H9 (cell line): Measurements from ENCODE around the gene MSI2. TPM values are rescaled to one million over a fixed set of nuclear protein-coding genes. Genes with fewer than 3 reads are reported as not detected.

Experiments used
- DNase-seq: peaks from one replicate; pipeline ENCODE4 v3.0.0-alpha.2; 2017
- H2AFZ ChIP-seq: one replicate; pipeline ENCODE4 v1.6.1; 2013; ENCODE audit warnings: mild to moderate bottlenecking, low read length, control low read depth, moderate library complexity
- H2AK5ac ChIP-seq: 2 replicates; pipeline ENCODE4 v1.6.1; 2013; ENCODE audit warnings: low read length, control low read depth, mixed read lengths; ENCODE audit not compliant: insufficient read length
- H2BK120ac ChIP-seq: one replicate; pipeline ENCODE4 v1.6.1; 2013; ENCODE audit warnings: low read depth, mild to moderate bottlenecking, low read length, control low read depth, inconsistent platforms; ENCODE audit not compliant: poor library complexity, severe bottlenecking
- H2BK12ac ChIP-seq: 2 replicates; pipeline ENCODE4 v1.6.1; 2013; ENCODE audit warnings: low read length, control low read depth, mixed read lengths, low read depth; ENCODE audit not compliant: insufficient read length
- H2BK15ac ChIP-seq: 2 replicates; pipeline ENCODE4 v1.6.1; 2013; ENCODE audit warnings: low read depth, low read length, control low read depth
- H2BK20ac ChIP-seq: one replicate; pipeline ENCODE4 v1.6.1; 2013; ENCODE audit warnings: low read depth, mild to moderate bottlenecking, low read length, control low read depth, inconsistent platforms; ENCODE audit not compliant: poor library complexity, severe bottlenecking
- H2BK5ac ChIP-seq: 2 replicates; pipeline ENCODE4 v1.6.1; 2013; ENCODE audit warnings: low read length, control low read depth, mixed read lengths; ENCODE audit not compliant: insufficient read length
- H3K14ac ChIP-seq: 2 replicates; pipeline ENCODE4 v1.6.1; 2013; ENCODE audit warnings: low read length, control low read depth; ENCODE audit not compliant: insufficient read depth
- H3K18ac ChIP-seq: 2 replicates; pipeline ENCODE4 v1.6.1; 2013; ENCODE audit warnings: low read depth, mild to moderate bottlenecking, mixed read lengths, low read length, control low read depth; ENCODE audit not compliant: insufficient read length
- H3K23ac ChIP-seq: 2 replicates; pipeline ENCODE4 v1.6.1; 2013; ENCODE audit warnings: low read length, control low read depth, mixed read lengths, low read depth; ENCODE audit not compliant: insufficient read length
- H3K23me2 ChIP-seq: 2 replicates; pipeline ENCODE4 v1.6.1; 2013; ENCODE audit warnings: low read depth, mild to moderate bottlenecking, mixed read lengths, low read length, control low read depth; ENCODE audit not compliant: insufficient read length, poor library complexity, severe bottlenecking
- H3K27ac ChIP-seq: 2 replicates; pipeline ENCODE4 v1.5.1; 2013; ENCODE audit warnings: low read length, control low read depth, mixed read lengths, low read depth; ENCODE audit not compliant: insufficient read length
- H3K27me3 ChIP-seq: 2 replicates; pipeline ENCODE4 v1.6.1; 2013; ENCODE audit warnings: low read length, control low read depth, inconsistent platforms; ENCODE audit not compliant: insufficient read depth
- H3K4ac ChIP-seq: 2 replicates; pipeline ENCODE4 v1.6.1; 2013; ENCODE audit warnings: low read depth, mild to moderate bottlenecking, control low read depth, inconsistent platforms, low read length, moderate library complexity
- H3K4me1 ChIP-seq: 2 replicates; pipeline ENCODE4 v1.6.1; 2013; ENCODE audit warnings: low read length, control low read depth, inconsistent platforms; ENCODE audit not compliant: insufficient read depth
- H3K4me2 ChIP-seq: 2 replicates; pipeline ENCODE4 v1.6.1; 2013; ENCODE audit warnings: low read length, control low read depth, mixed read lengths; ENCODE audit not compliant: insufficient read length, insufficient read depth
- H3K56ac ChIP-seq: 2 replicates; pipeline ENCODE4 v1.6.1; 2013; ENCODE audit warnings: low read depth, mild to moderate bottlenecking, mixed read lengths, low read length, control low read depth; ENCODE audit not compliant: insufficient read length
- H3K79me1 ChIP-seq: 2 replicates; pipeline ENCODE4 v1.6.1; 2013; ENCODE audit warnings: low read depth, mild to moderate bottlenecking, moderate library complexity, low read length, control low read depth, inconsistent platforms; ENCODE audit not compliant: insufficient read depth, poor library complexity, severe bottlenecking
- H3K79me2 ChIP-seq: 2 replicates; pipeline ENCODE4 v1.6.1; 2013; ENCODE audit warnings: low read length, control low read depth, inconsistent platforms; ENCODE audit not compliant: insufficient read depth
- H3K9ac ChIP-seq: 2 replicates; pipeline ENCODE4 v1.6.1; 2013; ENCODE audit warnings: low read length, control low read depth, mixed read lengths; ENCODE audit not compliant: insufficient read length; ENCODE audit errors: extremely low read depth
- H3K9me3 ChIP-seq: one replicate; pipeline ENCODE4 v1.6.1; 2013; ENCODE audit warnings: low read depth, low read length, inconsistent platforms; ENCODE audit not compliant: control insufficient read depth
- H3T11ph ChIP-seq: one replicate; pipeline ENCODE4 v1.6.1; 2013; ENCODE audit warnings: mild to moderate bottlenecking, low read length, control low read depth, inconsistent platforms
- H4K20me1 ChIP-seq: one replicate; pipeline ENCODE4 v1.6.1; 2013; ENCODE audit not compliant: control insufficient read depth, insufficient read length, insufficient read depth
- H4K5ac ChIP-seq: 2 replicates; pipeline ENCODE4 v1.6.1; 2013; ENCODE audit warnings: low read depth, mild to moderate bottlenecking, mixed read lengths, low read length, control low read depth; ENCODE audit not compliant: insufficient read length
- H4K8ac ChIP-seq: replicated peaks from 2 replicates; pipeline ENCODE4 v1.6.1; 2013; ENCODE audit warnings: low read length, control low read depth, mixed read lengths, low read depth; ENCODE audit not compliant: insufficient read length
- H4K91ac ChIP-seq: 2 replicates; pipeline ENCODE4 v1.6.1; 2013; ENCODE audit warnings: low read depth, mild to moderate bottlenecking, moderate library complexity, mixed read lengths, low read length, control low read depth; ENCODE audit not compliant: insufficient read length
- H3K27ac Mint-ChIP-seq, 3 experiments: 2 replicates in 2 of 3; 3 replicates in 1 of 3; pipeline ENCODE4 v1.8.0; 2020 to 2021; ENCODE audit warnings: mixed read lengths in 3 of 3, mild to moderate bottlenecking in 1 of 3, moderate library complexity in 1 of 3
- H3K27me3 Mint-ChIP-seq: 2 replicates; pipeline ENCODE4 v1.8.0; 2021; ENCODE audit warnings: low read depth, mild to moderate bottlenecking, moderate library complexity, mixed read lengths
- H3K36me3 Mint-ChIP-seq, 3 experiments: 2 replicates in 2 of 3; 3 replicates in 1 of 3; pipeline ENCODE4 v1.8.0; 2020 to 2021; ENCODE audit warnings: low read depth in 3 of 3, mixed read lengths in 3 of 3; ENCODE audit not compliant: insufficient read depth in 1 of 3
- H3K4me1 Mint-ChIP-seq, 2 experiments: 2 replicates each; pipeline ENCODE4 v1.8.0; 2020; ENCODE audit warnings: mixed read lengths in 2 of 2
- H3K4me3 Mint-ChIP-seq, 2 experiments: 2 replicates in 1 of 2; 3 replicates in 1 of 2; pipeline ENCODE4 v1.8.0; 2020 to 2021; ENCODE audit warnings: mild to moderate bottlenecking in 2 of 2, mixed read lengths in 2 of 2, moderate library complexity in 1 of 2
- H3K9me3 Mint-ChIP-seq, 2 experiments: 2 replicates in 1 of 2; 3 replicates in 1 of 2; pipeline ENCODE4 v1.8.0; 2020; ENCODE audit warnings: mild to moderate bottlenecking in 2 of 2, mixed read lengths in 2 of 2, moderate library complexity in 1 of 2
- CTCF ChIP-seq: fragments of 200-600 bp; sonication (generic); conservative IDR thresholded peaks from 3 replicates; pipeline ENCODE4 v1.8.0; 2021; ENCODE audit warnings: antibody characterized with exemption, mild to moderate bottlenecking
- WGBS: extraction: QIAGEN DNeasy Blood & Tissue Kit; methylation state at CpG from one replicate; pipeline ENCODE4 v1.1.7; 2013; ENCODE audit warnings: missing lambda C conversion rate, low lambda C conversion rate, mixed read lengths; ENCODE audit not compliant: insufficient read length; ENCODE audit errors: extremely low coverage; 5-methylcytosine and 5-hydroxymethylcytosine counted together
- total RNA-seq: library from RNA; stranded (reverse); gene quantifications from 2 replicates; pipeline ENCODE4 v1.2.1, GENCODE V29; 2021

The MSI2 gene
- total RNA-seq, 1 experiment from 2014 or later: 98.5 TPM

- Histone ChIP-seq H3K27ac (no peak overlapping the region), H3K14ac (peak overlapping the region; percentile 92), H2BK120ac (peak overlapping the region; percentile 78), H3K4me1 (peaks cover 15% of the 10 kb centered on the region), H3K9ac (peak overlapping the region; percentile 66), H3K9me3 (no peaks in the 10 kb centered on the region), H4K91ac (no peak overlapping the region), H3K4me2 (peak overlapping the region; percentile 73), H4K8ac (no peak overlapping the region), H3K27me3 (peaks cover 3% of the 10 kb centered on the region), H4K5ac (no peak overlapping the region), H3K56ac (no peak overlapping the region), H2BK20ac (peak overlapping the region; percentile 86), H2AFZ (no peak overlapping the region), H3T11ph (no peak overlapping the region), H3K79me2 (no peaks in the 10 kb centered on the region), H2BK12ac (peak overlapping the region; percentile 89), H3K23ac (no peak overlapping the region), H3K18ac (peak overlapping the region; percentile 94), H3K4ac (peak overlapping the region; percentile 62; the same call in 1 of the 2 replicates), H2BK15ac (no peak overlapping the region), H4K20me1 (no peaks in the 10 kb centered on the region), H3K79me1 (no peaks in the 10 kb centered on the region), H3K23me2 (peaks cover 21% of the 10 kb centered on the region), H2AK5ac (no peak overlapping the region), H2BK5ac (no peak overlapping the region)
- peak overlapping the region; percentile 81 to 89 for H3K4me3 Mint-ChIP-seq
- H3K4me1 Mint-ChIP-seq: peaks cover 58 to 79% of the 10 kb centered on the region in 2 experiments
- peaks cover 23 to 38% (median 30%) of the 10 kb centered on the region in 3 experiments; a peak in 6 of 7 replicates for H3K36me3 Mint-ChIP-seq
- no peak for TF ChIP-seq CTCF
- DNase-seq: no peak
- no CpG with 5 or more reads among the region's 20 CpGs for WGBS
- H3K27ac Mint-ChIP-seq: peak overlapping the region; percentile 71 to 98 (median 95)
- peaks cover 22% of the 10 kb centered on the region for H3K27me3 Mint-ChIP-seq
- no peaks in the 10 kb centered on the region; a peak in 1 of 5 replicates for H3K9me3 Mint-ChIP-seq
Observed at GRCh38 chr17:57257895-57258851, 1.9 kb downstream of the MSI2 start.
